H1 (cell line): ENCODE measurements around the gene HOXB8. TPM values are rescaled to one million over a fixed set of nuclear protein-coding genes. Genes with fewer than 3 reads are reported as not detected.

ENCODE experiments used
- CTCF ChIA-PET: fragments of 300-600 bp; sonication (Branson Sonifier 250); formaldehyde crosslinking; loops from one replicate; lab custom pipeline; 2021; ENCODE audit not compliant: partially characterized antibody; lab: Charles Lee
- POLR2A ChIA-PET: fragments of 300-600 bp; sonication (Branson Sonifier 250); formaldehyde crosslinking; loops from one replicate; lab custom pipeline; 2021; ENCODE audit warnings: inconsistent platforms; ENCODE audit not compliant: partially characterized antibody; lab: Charles Lee
- DNase-seq, 2 experiments: peaks; one replicate each; pipeline versions ENCODE4 v3.0.0 to v3.0.0-alpha.2; 2010 to 2022; ENCODE audit warnings: low spot score in 2 of 2, low read depth in 1 of 2, mixed read lengths in 1 of 2
- FAIRE-seq: peaks from 2 replicates; lab custom pipeline; 2011; peaks lifted over from hg19 to GRCh38; lab: Jason Lieb, UNC
- H2AFZ ChIP-seq: 2 replicates; pipeline ENCODE4 v1.8.1; 2012; ENCODE audit warnings: low read length, inconsistent platforms
- H2AK5ac ChIP-seq: 2 replicates; pipeline ENCODE4 v1.6.1; 2013; ENCODE audit warnings: low read depth, low read length
- H2BK120ac ChIP-seq: replicated peaks from 2 replicates; pipeline ENCODE3; 2013; ENCODE audit warnings: low read depth, low read length, inconsistent platforms
- H2BK12ac ChIP-seq: 2 replicates; pipeline ENCODE4 v1.6.1; 2013; ENCODE audit warnings: low read depth, low read length
- H2BK15ac ChIP-seq: 2 replicates; pipeline ENCODE4 v1.6.1; 2013; ENCODE audit warnings: low read length
- H2BK20ac ChIP-seq: 2 replicates; pipeline ENCODE4 v1.6.1; 2013; ENCODE audit warnings: low read length
- H2BK5ac ChIP-seq: 2 replicates; pipeline ENCODE4 v1.6.1; 2013; ENCODE audit warnings: low read depth, low read length
- H3K14ac ChIP-seq: 2 replicates; pipeline ENCODE4 v1.6.1; 2013; ENCODE audit warnings: inconsistent platforms; ENCODE audit not compliant: insufficient read length
- H3K18ac ChIP-seq: 2 replicates; pipeline ENCODE4 v1.6.1; 2013; ENCODE audit warnings: low read length; ENCODE audit errors: extremely low read depth
- H3K23ac ChIP-seq: 2 replicates; pipeline ENCODE4 v1.6.1; 2013; ENCODE audit warnings: inconsistent platforms; ENCODE audit not compliant: insufficient read length
- H3K23me2 ChIP-seq: 2 replicates; pipeline ENCODE4 v1.6.1; 2013; ENCODE audit warnings: low read depth, low read length
- H3K27ac ChIP-seq: 2 replicates; pipeline ENCODE4 v1.6.1; 2011; ENCODE audit warnings: low read depth, low read length, inconsistent platforms
- H3K27me3 ChIP-seq, 4 experiments: replicated peaks in 1 of 4; 1 replicate in 1 of 4; 2 replicates in 3 of 4; pipeline versions ENCODE4 v1.6.1 to v1.8.1; 2011 to 2013; ENCODE audit warnings: low read length in 3 of 4, mild to moderate bottlenecking in 3 of 4, inconsistent platforms in 2 of 4, mixed read lengths in 2 of 4, moderate library complexity in 1 of 4; ENCODE audit not compliant: control insufficient read depth in 3 of 4, insufficient read depth in 3 of 4; ENCODE audit errors: extremely low read depth in 1 of 4
- H3K36me3 ChIP-seq, 4 experiments: 2 replicates each; pipeline versions ENCODE4 v1.6.1 to v1.8.1; 2011 to 2013; ENCODE audit warnings: mild to moderate bottlenecking in 4 of 4, low read length in 3 of 4, moderate library complexity in 2 of 4, control low read depth in 1 of 4, inconsistent platforms in 1 of 4; ENCODE audit not compliant: insufficient read depth in 4 of 4, control insufficient read depth in 2 of 4
- H3K4ac ChIP-seq: replicated peaks from 2 replicates; pipeline ENCODE3; 2013; ENCODE audit warnings: low read length, low read depth, mixed read lengths, inconsistent platforms; ENCODE audit not compliant: insufficient read length
- H3K4me1 ChIP-seq, 4 experiments: replicated peaks in 1 of 4; 1 replicate in 1 of 4; 2 replicates in 3 of 4; pipeline versions ENCODE4 v1.6.1 to v1.8.1; 2011 to 2013; ENCODE audit warnings: low read length in 3 of 4, inconsistent platforms in 2 of 4, mixed read lengths in 1 of 4; ENCODE audit not compliant: insufficient read depth in 4 of 4, control insufficient read depth in 3 of 4
- H3K4me2 ChIP-seq, 2 experiments: 2 replicates each; pipeline versions ENCODE4 v1.6.1 to v1.8.1; 2011 to 2013; ENCODE audit warnings: low read depth in 2 of 2, low read length in 2 of 2, control low read depth in 1 of 2, inconsistent platforms in 1 of 2, mild to moderate bottlenecking in 1 of 2; ENCODE audit not compliant: insufficient read depth in 1 of 2
- H3K4me3 ChIP-seq, 4 experiments: fragments of 200-600, 300-600 bp in 1 of 4; sonication (generic), shearing (Covaris generic), sonication (Bioruptor Twin) in 1 of 4; 2 replicates each; pipeline versions ENCODE4 v1.5.1 to v1.8.1; 2011 to 2016; ENCODE audit warnings: low read length in 4 of 4, low read depth in 3 of 4, control low read depth in 2 of 4, inconsistent platforms in 2 of 4, mild to moderate bottlenecking in 2 of 4, mixed read lengths in 1 of 4, moderate library complexity in 1 of 4; ENCODE audit not compliant: insufficient read depth in 2 of 4; ENCODE audit errors: extremely low read depth in 1 of 4
- H3K56ac ChIP-seq: replicated peaks from 2 replicates; pipeline ENCODE3; 2013; ENCODE audit warnings: low read depth, mild to moderate bottlenecking, mixed read lengths, low read length, inconsistent platforms; ENCODE audit not compliant: insufficient read length
- H3K79me1 ChIP-seq: 2 replicates; pipeline ENCODE4 v1.6.1; 2013; ENCODE audit warnings: low read depth, low read length, control low read depth
- H3K79me2 ChIP-seq, 2 experiments: 2 replicates each; pipeline versions ENCODE4 v1.6.1 to v1.8.1; 2012 to 2013; ENCODE audit warnings: low read length in 2 of 2, mild to moderate bottlenecking in 2 of 2, inconsistent platforms in 1 of 2; ENCODE audit not compliant: insufficient read depth in 2 of 2, control insufficient read depth in 1 of 2
- H3K9ac ChIP-seq, 4 experiments: replicated peaks in 1 of 4; 1 replicate in 1 of 4; 2 replicates in 3 of 4; pipeline versions ENCODE4 v1.6.1 to v1.8.1; 2011 to 2013; ENCODE audit warnings: low read depth in 3 of 4, low read length in 3 of 4, control low read depth in 2 of 4, mild to moderate bottlenecking in 2 of 4, moderate library complexity in 2 of 4, inconsistent platforms in 1 of 4; ENCODE audit errors: extremely low read depth in 1 of 4
- H3K9me3 ChIP-seq, 2 experiments: 2 replicates each; pipeline versions ENCODE4 v1.6.1 to v1.8.1; 2012 to 2013; ENCODE audit warnings: mild to moderate bottlenecking in 2 of 2, moderate library complexity in 2 of 2, control low read depth in 1 of 2, inconsistent platforms in 1 of 2, low read depth in 1 of 2, low read length in 1 of 2, mixed read lengths in 1 of 2; ENCODE audit not compliant: insufficient read depth in 2 of 2
- H4K20me1 ChIP-seq, 2 experiments: replicated peaks in 1 of 2; 2 replicates each; pipeline versions ENCODE3 to v1.8.1; 2011 to 2013; ENCODE audit warnings: inconsistent platforms in 2 of 2, low read length in 2 of 2, mild to moderate bottlenecking in 1 of 2; ENCODE audit not compliant: insufficient read depth in 2 of 2, control insufficient read depth in 1 of 2
- H4K5ac ChIP-seq: 2 replicates; pipeline ENCODE4 v1.6.1; 2013; ENCODE audit warnings: low read length, low read depth, mixed read lengths, inconsistent platforms; ENCODE audit not compliant: insufficient read length
- H4K8ac ChIP-seq: 2 replicates; pipeline ENCODE4 v1.8.0; 2013; ENCODE audit warnings: mild to moderate bottlenecking, moderate library complexity, low read length, inconsistent platforms; ENCODE audit not compliant: insufficient read depth; ENCODE audit errors: extremely low read depth
- H4K91ac ChIP-seq: replicated peaks from 2 replicates; pipeline ENCODE3; 2013; ENCODE audit warnings: low read length, mixed read lengths, inconsistent platforms; ENCODE audit not compliant: insufficient read length
- EP300 ChIP-seq, 2 experiments: IDR thresholded peaks; 1 replicate in 1 of 2; 2 replicates in 1 of 2; pipeline ENCODE4 v1.6.1; 2011 to 2012; ENCODE audit warnings: low read depth in 2 of 2, low read length in 2 of 2, mild to moderate bottlenecking in 2 of 2, borderline replicate concordance in 1 of 2, inconsistent platforms in 1 of 2, moderate library complexity in 1 of 2
- EZH2 ChIP-seq: fragments of 200-600 bp; sonication (generic); IDR thresholded peaks from 2 replicates; pipeline ENCODE4 v1.7.1; 2012; ENCODE audit warnings: low read depth, mild to moderate bottlenecking, moderate library complexity, low read length, inconsistent platforms; ENCODE audit not compliant: severe bottlenecking
- SUZ12 ChIP-seq: fragments of 200-600 bp; sonication (generic); IDR thresholded peaks from 2 replicates; pipeline ENCODE4 v1.6.1; 2012; ENCODE audit warnings: mild to moderate bottlenecking, inconsistent platforms, low read length, moderate library complexity, mixed read lengths
- WGBS, 2 experiments: shearing (Covaris generic) in 1 of 2; methylation state at CpG; one replicate each; pipeline versions ENCODE4 v1.1.6 to v1.1.7; 2013 to 2015; ENCODE audit warnings: low lambda C conversion rate in 2 of 2, mixed read lengths in 2 of 2, inconsistent platforms in 1 of 2, low coverage in 1 of 2, missing lambda C conversion rate in 1 of 2; ENCODE audit not compliant: insufficient replicate concordance in 2 of 2, insufficient coverage in 1 of 2, insufficient read length in 1 of 2; ENCODE audit errors: extremely low coverage in 1 of 2, missing lambda C conversion rate in 1 of 2; 5-methylcytosine and 5-hydroxymethylcytosine counted together
- polyA plus RNA-seq, 7 experiments: library from polyadenylated mRNA; depleted of rRNA in 3 of 7; stranded (reverse) in 5 of 7; unstranded in 2 of 7; fragments of >200 nt in 5 of 7; fragments of 200-250 nt in 2 of 7; gene quantifications; 1 replicate in 5 of 7; 2 replicates in 1 of 7; 4 replicates in 1 of 7; pipeline versions ENCODE4 v1.2.1 to v1.2.3, GENCODE V29; 2011 to 2013; ENCODE audit warnings: missing spikeins in 2 of 7, mixed read lengths in 2 of 7
- total RNA-seq: library from RNA; stranded (reverse); fragmentation: NEBNext Ultra II Directional; extraction: Animal tissue kit (Norgen Biotek cat#: 25700); gene quantifications from 2 replicates; pipeline ENCODE4 v1.2.1, GENCODE V29; 2021

HOXB8 gene
- total and polyA plus RNA-seq, 2 of the 8 experiments (the other 6 are each of a cell fraction or from before 2014, with no cell fraction given), result not detected

DNA sequence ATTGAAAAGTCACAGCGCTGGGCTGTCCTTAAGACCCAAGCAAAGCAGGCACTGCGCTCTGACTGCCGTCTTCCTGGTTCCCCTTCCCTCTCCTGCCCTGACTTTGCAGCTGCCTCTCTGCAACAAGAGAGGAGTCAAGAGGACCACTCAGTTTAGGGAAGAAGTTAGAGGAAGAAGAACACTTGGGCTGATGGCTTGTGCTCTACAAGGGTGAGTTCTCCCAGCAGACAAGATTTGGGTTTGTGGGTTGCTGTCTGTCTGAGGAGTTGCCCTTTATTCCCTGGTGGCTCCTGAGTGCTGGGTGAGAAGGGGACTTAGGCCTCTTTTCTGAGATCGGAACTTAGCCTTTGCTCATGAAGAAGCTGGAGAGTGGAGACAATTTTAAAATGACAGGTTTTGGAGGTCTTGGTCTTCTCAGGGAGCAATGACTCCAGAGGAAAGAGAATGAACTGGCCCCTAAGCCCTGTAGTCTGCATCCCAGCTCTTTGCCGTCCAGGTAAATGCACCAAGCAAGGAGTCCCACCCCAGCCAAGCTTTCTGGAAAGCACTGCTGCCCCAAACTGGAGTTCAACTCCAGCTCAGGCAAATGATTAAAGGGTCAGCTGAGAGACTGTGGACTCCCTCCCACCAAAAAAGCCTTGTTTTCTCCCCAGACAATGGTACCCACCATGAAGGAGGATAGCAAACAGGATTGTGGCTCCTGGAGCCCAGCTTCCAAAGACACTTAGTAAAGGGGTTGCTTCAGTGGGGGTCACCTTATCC is 13.7 kb upstream of the HOXB8 start:
- no peak for FAIRE-seq
- Histone ChIP-seq H2BK12ac (no peak overlapping the region), H3K14ac (no peak overlapping the region), H3K56ac (no peak overlapping the region), H3K4me1 (peaks cover 0 to 16% (median 5%) of the 10 kb centered on the region in 4 experiments; a peak in 5 of 7 replicates), H3K27me3 (peaks cover 98 to 100% (median 100%) of the 10 kb centered on the region in 4 experiments), H2AK5ac (peak overlapping the region; percentile 56; the same call in 1 of the 2 replicates), H3K27ac (no peak overlapping the region), H2BK15ac (no peak overlapping the region), H3K23me2 (peaks cover 2% of the 10 kb centered on the region; the same call in 1 of the 2 replicates), H3K4me3 (no peak overlapping the region), H2AFZ (no peak overlapping the region), H3K18ac (no peak overlapping the region), H3K4me2 (no peak overlapping the region), H4K8ac (no peak overlapping the region; the same call in 1 of the 2 replicates), H4K20me1 (peaks cover 35 to 36% of the 10 kb centered on the region in 2 experiments), H2BK20ac (no peak overlapping the region), H3K79me1 (no peaks in the 10 kb centered on the region), H2BK120ac (no peak overlapping the region), H3K9ac (no peak overlapping the region), H2BK5ac (no peak overlapping the region), H3K9me3 (no peaks in the 10 kb centered on the region), H4K91ac (no peak overlapping the region), H3K79me2 (no peaks in the 10 kb centered on the region), H3K23ac (no peak overlapping the region), H3K36me3 (peaks cover 0 to under 1% (median 0%) of the 10 kb centered on the region in 4 experiments; a peak in 1 of 8 replicates), H3K4ac (no peak overlapping the region), H4K5ac (no peak overlapping the region)
- ChIA-PET POLR2A (no interaction called here), CTCF (interaction anchor here (1.0 to 4.6 kb wide), 8 partner anchors 8 to 382 kb away, joined by 3 to 30 read pairs (median 4); partner anchors contain the start of genes HOXB3, HOXB5 and HOXB8)
- peak; percentile 71 for TF ChIP-seq SUZ12
- peak; percentile 82 for TF ChIP-seq EZH2
- no peak for TF ChIP-seq EP300 (IDR thresholded peaks at IDR 0.05; ENCODE audit: borderline replicate concordance in 1 of 2, low read depth in 2 of 2, low read length in 2 of 2)
- 42% methylated on average over 5 of the region's 5 CpGs; no CpG with 5 or more reads in 1 of the 2 experiments for WGBS, 2 experiments
- DNase-seq, result no peak
